NCI-H82 (cell line): Measurements from ENCODE around the gene VAMP8.

ENCODE experiments used
- DNase-seq: peaks from one replicate; lab custom pipeline; 2025; lab: John Stamatoyannopoulos, UW

VAMP8 gene

DNA sequence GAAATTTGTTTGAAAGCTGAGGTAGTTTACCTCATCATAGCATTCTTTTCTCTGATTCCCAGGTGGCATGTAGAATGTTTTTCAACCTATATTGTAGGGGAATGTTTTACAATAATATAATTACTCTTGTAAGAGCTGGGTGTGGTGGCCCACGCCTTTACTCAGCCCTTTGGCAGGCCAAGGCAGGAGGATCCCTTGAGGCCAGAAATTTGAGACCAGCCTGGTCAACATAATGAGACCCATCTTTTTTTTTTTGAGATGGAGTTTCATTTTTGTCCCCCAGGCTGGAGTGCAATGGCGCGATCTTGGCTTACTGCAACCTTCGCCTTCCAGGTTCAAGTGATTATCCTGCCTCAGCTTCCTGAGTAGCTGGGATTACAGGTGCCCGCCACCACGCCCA lies 42.2 kb downstream of the VAMP8 start:
- DNase-seq = no peak

DNA sequence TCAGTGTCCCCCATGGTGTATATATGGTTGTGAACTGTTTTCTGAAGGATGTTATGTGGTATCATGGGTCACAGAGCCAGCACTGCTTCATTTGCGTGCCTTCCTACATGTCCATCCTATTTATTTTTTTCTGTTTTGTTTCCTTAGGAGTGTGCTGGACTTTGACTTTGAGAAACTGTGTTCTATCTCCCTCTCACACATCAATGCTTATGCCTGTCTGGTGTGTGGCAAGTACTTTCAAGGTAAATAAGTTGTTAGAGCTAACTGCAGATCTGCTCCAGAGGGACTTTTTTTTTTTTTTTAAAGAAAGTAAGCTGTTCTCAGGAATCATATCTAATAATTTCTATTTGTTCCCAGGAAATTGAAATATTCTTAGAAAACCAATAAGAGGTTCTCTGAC lies 44.0 kb downstream of the VAMP8 start:
- no peak for DNase-seq

GRCh38 chr2:85623991-85624390 lies 46.6 kb downstream of the VAMP8 start:
- no peak for DNase-seq

GRCh38 chr2:85628658-85629057 lies 51.3 kb downstream of the VAMP8 start:
- DNase-seq = no peak

- DNase-seq = no peak
Observed at GRCh38 chr2:85631316-85631715, 53.9 kb downstream of the VAMP8 start.
